GM10266 (cell line): Measurements from ENCODE around the gene PDE4D.

Experiments used
- DNase-seq: peaks from one replicate; pipeline ENCODE4 v3.0.0; 2012; ENCODE audit errors: extremely low spot score
- TF ChIP-seq, protein P1 (sequence below): IDR thresholded peaks from 2 replicates; pipeline ENCODE4 v1.5.1; 2012; ENCODE audit warnings: mild to moderate bottlenecking, low read depth; ENCODE audit not compliant: control insufficient read depth, insufficient read depth; ENCODE audit errors: missing control alignments

The PDE4D gene

GRCh38 chr5:59553992-59554391 is 339.5 kb downstream of the PDE4D start:
- no peak for DNase-seq
- TF ChIP-seq, protein P1, sequence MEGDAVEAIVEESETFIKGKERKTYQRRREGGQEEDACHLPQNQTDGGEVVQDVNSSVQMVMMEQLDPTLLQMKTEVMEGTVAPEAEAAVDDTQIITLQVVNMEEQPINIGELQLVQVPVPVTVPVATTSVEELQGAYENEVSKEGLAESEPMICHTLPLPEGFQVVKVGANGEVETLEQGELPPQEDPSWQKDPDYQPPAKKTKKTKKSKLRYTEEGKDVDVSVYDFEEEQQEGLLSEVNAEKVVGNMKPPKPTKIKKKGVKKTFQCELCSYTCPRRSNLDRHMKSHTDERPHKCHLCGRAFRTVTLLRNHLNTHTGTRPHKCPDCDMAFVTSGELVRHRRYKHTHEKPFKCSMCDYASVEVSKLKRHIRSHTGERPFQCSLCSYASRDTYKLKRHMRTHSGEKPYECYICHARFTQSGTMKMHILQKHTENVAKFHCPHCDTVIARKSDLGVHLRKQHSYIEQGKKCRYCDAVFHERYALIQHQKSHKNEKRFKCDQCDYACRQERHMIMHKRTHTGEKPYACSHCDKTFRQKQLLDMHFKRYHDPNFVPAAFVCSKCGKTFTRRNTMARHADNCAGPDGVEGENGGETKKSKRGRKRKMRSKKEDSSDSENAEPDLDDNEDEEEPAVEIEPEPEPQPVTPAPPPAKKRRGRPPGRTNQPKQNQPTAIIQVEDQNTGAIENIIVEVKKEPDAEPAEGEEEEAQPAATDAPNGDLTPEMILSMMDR, result no peak

DNA sequence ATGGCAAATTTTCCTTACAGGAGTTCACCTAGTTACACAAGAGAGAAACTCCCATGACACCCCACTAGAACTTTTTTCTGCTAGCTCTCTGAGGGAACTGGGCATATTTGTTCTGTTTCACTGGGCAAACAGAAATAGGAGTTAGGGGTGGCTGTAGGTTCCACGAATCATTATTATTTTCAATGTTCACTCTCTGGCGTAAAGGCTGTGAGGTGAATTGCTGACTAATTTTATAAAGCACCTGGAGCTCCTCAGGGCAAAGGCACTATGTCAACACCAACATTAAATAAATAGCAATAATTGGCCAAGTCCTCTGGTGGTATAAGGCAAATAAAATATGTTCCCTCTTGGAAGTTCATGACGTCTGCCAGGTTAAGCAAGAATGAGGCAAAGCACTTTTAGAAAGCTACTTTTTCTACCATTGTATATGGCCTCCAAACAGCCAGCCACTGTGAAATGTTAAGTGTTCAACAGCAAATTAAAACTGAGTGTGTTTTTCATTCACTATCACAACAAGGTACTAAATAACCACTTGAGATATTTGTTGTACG is 344.6 kb downstream of the PDE4D start:
- no peak for DNase-seq

GRCh38 chr5:59547731-59548130 is 345.8 kb downstream of the PDE4D start:
- TF ChIP-seq, protein P1, result no peak
- DNase-seq, result no peak

More for the DNA sequence above, 344.6 kb downstream of the PDE4D start:
- TF ChIP-seq, protein P1, result no peak

GRCh38 chr5:59544573-59544972 is 349.0 kb downstream of the PDE4D start:
- DNase-seq, result no peak
- TF ChIP-seq, protein P1, result no peak

- TF ChIP-seq, protein P1, result no peak
- no peak for DNase-seq
Measured at GRCh38 chr5:59543821-59544442, 349.6 kb downstream of the PDE4D start.

DNA sequence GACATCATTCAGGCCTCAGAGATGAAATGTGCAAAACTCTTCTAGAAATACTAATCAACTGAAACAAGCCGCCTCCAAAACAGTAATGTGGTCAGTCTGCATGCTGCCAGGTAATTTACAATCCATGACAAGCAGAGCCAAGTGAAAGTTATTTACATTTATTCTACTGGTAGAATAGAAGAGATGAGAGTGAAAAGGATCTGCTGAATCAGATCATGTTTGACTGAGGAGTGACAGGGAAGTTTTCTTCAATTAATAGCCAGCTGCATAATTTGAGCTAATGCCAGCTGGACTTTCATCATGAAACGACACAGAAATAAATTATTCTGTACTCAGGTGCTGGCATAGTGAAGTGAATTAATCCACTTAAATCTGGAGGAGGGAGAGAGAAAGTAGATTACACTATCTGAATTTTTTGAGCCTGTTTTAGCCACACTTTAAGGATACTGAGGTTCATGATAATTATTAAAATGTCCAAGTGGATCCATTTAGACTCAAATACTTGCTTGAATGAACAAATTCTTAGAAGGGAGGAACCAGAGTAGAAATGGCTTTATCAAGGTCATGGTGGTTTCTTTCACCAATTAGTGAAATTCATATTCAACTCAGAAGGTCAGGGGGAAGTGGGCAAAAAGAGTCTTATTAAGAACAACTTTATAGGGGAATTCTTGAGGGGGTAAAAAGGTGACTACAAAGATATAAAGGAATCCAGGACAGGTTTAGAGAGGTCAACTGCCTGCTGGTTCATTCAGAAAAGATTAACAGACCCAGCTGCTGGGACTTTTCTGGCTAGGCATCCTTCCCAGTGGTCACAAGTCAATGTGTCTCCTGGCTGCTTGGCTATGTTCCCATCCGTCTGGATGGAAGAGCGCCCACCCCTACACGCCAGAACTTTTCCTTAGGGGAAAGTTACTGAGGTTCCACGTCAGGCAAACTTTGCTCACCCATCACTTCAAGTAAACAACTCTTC is 350.4 kb downstream of the PDE4D start:
- no peak for DNase-seq
- TF ChIP-seq, protein P1, result no peak

DNA sequence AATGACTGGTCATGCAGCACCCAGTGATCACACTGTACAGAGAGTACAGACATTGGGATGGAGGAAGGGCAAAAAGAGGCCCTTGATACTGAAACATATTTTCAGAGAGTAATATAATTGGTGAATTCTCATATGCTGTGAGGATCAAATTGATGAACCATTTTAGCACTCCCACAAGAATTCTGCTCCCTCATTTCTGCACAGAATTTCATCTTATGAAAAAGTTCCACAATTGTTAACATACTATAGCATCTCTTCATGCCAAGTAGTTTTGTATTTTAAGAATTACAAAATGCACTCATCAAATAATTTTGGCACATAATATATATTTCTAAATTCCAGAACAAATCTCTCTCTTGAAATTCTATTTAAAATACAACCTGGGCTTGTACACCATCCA is 351.2 kb downstream of the PDE4D start:
- DNase-seq, result no peak
- TF ChIP-seq, protein P1, result no peak
